Astrocyte of the cerebellum (primary cell): ENCODE results near the gene ADAM15.

Experiments used
- DNase-seq: peaks from one replicate; pipeline ENCODE4 v3.0.0-alpha.2; 2011; ENCODE audit warnings: low read depth
- H3K4me3 ChIP-seq: 2 replicates; pipeline ENCODE4 v1.5.1; 2011; ENCODE audit warnings: mild to moderate bottlenecking, low read depth, low read length, moderate library complexity
- in situ Hi-C: cut with HindIII; loops from 2 replicates; pipeline ENCODE4 v1.10.0; 2017; ENCODE audit warnings: low sequenced_read_pairs
- TF ChIP-seq, protein P1 (sequence below): IDR thresholded peaks from 2 replicates; pipeline ENCODE4 v1.5.1; 2012; ENCODE audit warnings: low read length, low read depth, moderate library complexity, mild to moderate bottlenecking; ENCODE audit errors: missing control alignments

ADAM15 gene

DNA sequence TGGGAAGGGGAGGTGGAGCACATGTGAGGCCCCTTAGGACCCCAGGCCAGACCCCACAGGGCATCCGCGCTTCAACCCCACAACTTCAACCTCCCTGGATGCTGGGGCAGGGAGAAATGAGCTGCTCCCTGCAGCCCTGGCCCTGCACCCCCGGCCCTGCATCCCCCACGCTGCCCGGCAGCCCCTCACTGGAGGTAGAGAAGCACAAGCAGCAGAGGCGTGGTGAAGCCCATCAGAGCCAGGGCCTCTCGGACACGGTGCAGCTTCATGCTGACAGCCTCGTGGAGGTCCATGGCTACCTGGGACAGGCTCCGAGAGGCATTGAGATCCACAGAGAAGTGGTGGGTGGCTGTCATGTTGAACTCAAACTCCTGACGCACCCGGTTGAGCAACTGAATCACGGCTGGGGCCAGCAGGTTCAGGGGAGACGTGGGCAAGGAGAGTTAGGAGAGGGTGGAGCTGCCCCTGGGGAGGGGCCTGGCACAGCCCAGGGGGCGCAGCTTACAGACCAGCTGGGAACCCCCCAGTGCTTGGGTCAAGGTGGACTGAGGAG lies 20.8 kb upstream of the ADAM15 start:
- TF ChIP-seq, protein P1, sequence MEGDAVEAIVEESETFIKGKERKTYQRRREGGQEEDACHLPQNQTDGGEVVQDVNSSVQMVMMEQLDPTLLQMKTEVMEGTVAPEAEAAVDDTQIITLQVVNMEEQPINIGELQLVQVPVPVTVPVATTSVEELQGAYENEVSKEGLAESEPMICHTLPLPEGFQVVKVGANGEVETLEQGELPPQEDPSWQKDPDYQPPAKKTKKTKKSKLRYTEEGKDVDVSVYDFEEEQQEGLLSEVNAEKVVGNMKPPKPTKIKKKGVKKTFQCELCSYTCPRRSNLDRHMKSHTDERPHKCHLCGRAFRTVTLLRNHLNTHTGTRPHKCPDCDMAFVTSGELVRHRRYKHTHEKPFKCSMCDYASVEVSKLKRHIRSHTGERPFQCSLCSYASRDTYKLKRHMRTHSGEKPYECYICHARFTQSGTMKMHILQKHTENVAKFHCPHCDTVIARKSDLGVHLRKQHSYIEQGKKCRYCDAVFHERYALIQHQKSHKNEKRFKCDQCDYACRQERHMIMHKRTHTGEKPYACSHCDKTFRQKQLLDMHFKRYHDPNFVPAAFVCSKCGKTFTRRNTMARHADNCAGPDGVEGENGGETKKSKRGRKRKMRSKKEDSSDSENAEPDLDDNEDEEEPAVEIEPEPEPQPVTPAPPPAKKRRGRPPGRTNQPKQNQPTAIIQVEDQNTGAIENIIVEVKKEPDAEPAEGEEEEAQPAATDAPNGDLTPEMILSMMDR: no peak
- in situ Hi-C loops: no loop called here
- H3K4me3 ChIP-seq: no peak overlapping the region
- no peak for DNase-seq

DNA sequence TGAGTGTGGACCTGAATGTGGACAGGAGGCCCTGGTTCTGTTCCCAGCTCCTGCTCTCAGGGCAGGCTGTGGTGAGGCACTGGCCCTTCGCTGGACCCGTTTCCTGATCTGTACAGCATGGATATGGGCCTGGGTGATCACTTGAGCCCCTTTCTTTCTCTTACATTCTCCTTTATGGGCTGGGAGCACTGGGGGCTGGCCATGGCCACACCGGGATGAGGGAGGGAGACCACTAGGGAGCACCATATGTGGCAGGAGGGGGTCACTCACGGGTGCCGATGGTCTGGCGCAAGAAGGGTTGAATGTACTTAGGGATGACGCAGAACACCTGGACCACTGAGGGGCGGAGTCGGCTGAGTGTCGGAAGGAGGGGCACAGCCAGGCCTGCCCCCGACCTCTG lies 20.2 kb upstream of the ADAM15 start:
- in situ Hi-C loops: no loop called here
- H3K4me3 ChIP-seq: no peak overlapping the region
- DNase-seq: no peak
- TF ChIP-seq, protein P1: no peak

DNA sequence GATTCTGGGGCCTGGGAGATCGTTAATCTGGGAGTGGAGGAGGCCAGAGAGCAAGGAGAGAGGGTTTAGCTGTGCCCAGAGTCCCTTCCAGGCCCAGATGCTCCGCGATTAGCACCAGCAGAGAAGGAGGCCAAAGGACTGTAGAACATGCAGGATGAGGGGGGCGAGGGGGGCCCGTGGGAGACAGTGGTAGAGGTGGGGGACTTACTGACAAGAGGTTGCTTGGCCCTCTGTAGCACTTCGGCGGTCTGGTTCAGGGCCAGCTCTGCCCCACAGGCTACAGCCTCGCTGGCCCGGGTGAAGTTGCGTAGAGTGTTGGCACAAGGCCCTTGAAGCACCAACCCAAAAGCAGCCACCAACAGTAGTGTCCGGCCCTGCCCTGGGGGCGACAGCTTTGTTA lies 18.2 kb upstream of the ADAM15 start:
- no peak for DNase-seq
- TF ChIP-seq, protein P1: no peak
- in situ Hi-C loops: no loop called here
- no peak overlapping the region for H3K4me3 ChIP-seq

DNA sequence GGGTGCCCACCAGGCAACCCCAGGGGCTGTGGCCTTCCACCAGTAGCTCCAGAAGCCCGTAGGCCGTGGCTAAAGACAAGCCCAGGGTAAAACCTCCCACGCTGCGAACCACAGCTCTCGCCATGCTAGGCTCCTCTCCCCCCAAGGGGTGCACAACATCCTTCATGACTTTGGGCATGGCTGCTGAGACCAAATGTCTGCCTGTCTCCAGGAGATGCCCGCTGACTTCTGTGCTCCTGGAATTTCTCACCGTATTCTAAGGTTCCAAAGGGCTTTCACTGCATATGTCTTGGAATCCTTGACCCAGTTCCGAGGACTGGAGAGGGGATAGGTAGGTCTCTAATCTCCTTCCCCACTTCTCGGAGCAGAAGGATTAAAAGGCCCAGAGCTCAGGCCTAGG lies 17.6 kb upstream of the ADAM15 start, which contains the start of the genes DCST1 and DCST2:
DCST1 (plus strand) TSS at position 301 of the 400 bp plus-strand sequence. CDS start 213 bp downstream, outside the sequence.
DCST2 (minus strand) TSS at position 258 of the 400 bp plus-strand sequence; CDS start at position 178, 80 bp downstream.
- H3K4me3 ChIP-seq: no peak within 1 kb of the TSS
- DNase-seq: no peak
- TF ChIP-seq, protein P1: no peak
- in situ Hi-C loops: no loop called here

DNA sequence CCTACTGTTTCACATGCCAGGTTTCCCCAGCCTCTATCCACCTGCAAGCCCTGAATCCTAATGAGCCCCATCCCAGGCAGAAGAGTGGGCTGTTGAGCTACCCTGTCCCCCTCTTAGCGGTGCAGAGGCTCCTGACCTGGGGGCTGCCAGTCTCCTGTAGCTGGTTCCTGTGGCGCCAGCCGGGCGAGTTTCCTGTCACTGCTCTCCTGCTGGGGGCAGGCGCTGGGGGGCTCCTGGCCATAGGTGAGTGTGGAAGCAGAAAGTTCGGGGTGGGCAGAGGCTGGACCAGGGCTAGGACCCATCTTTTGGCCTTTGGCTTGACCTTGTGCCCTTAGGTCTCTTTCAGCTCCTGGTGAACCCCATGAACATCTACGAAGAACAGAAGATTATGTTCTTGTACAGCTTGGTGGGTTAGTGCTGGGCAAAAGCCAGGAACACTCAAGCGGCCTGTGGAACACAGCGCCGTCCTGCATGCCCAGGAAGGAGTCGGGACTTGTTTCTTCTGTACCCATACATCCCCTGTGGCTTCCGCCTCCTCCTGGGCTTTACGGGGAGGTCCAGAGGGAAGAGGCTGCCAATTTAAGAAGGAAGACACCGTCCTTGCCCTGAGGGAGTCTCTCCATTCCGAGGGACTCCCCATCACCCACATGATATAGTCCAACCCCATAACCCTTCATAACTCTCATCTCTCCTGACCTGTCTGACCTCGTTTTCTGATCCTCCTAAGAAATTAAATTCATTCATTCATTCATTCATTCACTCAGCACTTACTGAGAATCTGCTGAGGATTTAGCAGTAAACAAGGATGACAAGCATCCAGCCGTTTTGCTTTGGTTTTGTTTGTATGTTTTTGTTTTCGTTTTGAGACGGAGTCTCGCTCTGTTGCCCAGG lies 16.6 kb upstream of the ADAM15 start:
- H3K4me3 ChIP-seq: no peak overlapping the region
- in situ Hi-C loops: no loop called here

DNA sequence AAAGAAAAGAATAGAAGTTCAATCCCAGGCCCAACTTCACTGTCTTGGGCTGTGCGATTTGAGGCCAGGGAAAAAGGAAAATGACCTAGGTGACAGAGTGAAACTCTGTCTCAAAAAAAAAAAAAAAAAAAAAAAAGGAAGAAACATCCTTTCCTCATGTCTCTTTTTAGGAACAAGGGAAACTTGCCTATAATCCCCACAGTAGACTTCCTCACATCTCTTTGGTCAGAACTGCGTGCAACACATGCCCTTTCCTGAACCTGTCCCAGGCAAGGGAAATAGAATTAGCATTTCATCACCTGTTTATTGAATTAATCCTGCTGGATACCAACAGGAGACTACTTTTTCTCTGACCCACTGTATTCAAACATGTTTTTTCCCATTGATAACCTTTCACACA lies 15.2 kb upstream of the ADAM15 start:
- TF ChIP-seq, protein P1: no peak
- H3K4me3 ChIP-seq: no peak overlapping the region
- in situ Hi-C loops: no loop called here

More for the DNA sequence above, 16.6 kb upstream of the ADAM15 start:
- TF ChIP-seq, protein P1: no peak
- DNase-seq: no peak

More for the DNA sequence above, 15.2 kb upstream of the ADAM15 start:
- DNase-seq: no peak
